GM19238 (cell line): Measurements from ENCODE around the gene F2.
"Not testable (repeated sequence)": the region's sequence is repeated elsewhere in the genome, so short reads cannot be mapped to it uniquely, and the experiment has no call there.

Source experiments
- DNase-seq: peaks from one replicate; pipeline ENCODE4 v3.0.0; 2011; ENCODE audit warnings: low spot score; ENCODE audit not compliant: insufficient read length

The F2 gene

DNA sequence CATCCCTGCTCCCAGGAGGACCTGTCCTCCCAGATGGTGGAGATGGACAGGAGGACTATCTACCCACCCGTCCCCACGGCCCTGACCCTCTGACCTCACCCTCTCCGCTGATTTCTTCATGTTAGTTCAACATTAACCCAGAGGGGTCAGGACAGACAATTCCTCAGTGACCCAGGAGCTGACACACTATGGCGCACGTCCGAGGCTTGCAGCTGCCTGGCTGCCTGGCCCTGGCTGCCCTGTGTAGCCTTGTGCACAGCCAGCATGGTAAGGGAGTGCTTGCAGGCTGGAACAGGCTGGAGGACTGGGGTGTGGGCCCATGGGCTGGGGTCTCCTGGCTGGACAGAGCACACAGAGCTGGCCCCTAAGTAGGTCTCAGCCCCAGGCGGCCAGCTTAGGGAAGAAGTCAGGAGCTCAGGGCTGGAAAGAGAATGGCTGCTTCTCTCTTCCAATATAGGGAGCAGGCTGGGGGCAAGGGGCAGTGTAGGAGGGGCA is at the start of gene F2:
F2 (plus strand) TSS at position 166 of the 495 bp plus-strand sequence; CDS start at position 189, 23 bp downstream.
- DNase-seq: no peak

DNA sequence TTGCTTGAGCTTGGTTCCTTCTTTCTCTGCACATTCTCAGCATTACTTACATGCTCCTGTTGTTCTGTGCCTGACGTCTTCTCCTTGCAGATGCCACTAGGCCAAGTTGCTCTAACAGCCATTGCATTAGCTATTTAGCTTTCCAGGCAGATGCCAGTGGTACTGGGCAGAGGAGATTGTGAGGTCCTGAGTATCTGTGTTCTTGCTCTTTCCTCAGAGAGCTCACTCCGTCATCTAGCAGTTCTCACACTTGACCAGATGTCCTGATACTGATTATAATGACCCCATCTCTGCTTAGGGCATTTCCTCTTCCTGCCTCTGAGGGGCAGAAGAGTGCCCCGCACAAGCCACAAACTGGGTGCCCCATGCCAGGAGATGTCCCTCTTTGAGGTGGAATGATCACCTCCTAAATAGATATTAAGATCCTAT is 49.3 kb upstream of the F2 start:
- no peak for DNase-seq

DNA sequence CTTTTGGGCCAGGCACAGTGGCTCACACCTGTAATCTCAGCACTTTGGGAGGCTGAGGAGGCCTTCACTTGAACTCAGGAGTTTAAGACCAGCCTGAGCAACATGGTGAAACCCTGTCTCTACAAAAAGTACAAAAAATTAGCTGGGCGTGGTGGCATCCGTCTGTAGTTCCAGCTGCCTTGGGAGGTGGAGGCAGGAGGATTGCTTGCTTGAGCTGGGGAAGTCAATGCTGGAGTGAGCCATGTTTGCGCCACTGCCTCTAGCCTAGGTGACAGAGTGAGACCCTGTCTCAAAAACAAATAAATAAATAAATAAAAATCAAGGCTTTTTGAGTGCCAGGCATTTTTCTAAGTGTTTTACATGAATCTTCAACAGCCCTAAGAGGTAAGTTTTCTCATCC is 48.5 kb upstream of the F2 start:
- DNase-seq: not testable (repeated sequence)

DNA sequence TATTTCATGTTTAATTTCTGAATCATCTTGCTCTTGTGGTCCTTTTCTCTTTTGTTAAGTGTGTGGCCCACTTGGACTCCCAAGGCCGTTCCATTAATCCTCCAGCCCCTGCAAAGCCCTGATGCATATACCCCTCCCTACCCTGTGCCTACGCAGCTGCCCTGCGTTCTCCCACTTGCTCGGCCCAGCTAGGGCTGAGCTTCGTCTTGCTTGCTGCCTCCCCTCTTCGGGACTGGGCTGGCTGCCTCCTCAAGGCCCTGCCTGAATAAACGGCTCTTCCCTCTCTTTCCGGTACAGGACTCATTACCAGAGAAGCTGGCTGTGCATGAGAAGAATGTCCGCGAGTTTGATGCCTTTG is 47.1 kb upstream of the F2 start:
- no peak for DNase-seq

DNA sequence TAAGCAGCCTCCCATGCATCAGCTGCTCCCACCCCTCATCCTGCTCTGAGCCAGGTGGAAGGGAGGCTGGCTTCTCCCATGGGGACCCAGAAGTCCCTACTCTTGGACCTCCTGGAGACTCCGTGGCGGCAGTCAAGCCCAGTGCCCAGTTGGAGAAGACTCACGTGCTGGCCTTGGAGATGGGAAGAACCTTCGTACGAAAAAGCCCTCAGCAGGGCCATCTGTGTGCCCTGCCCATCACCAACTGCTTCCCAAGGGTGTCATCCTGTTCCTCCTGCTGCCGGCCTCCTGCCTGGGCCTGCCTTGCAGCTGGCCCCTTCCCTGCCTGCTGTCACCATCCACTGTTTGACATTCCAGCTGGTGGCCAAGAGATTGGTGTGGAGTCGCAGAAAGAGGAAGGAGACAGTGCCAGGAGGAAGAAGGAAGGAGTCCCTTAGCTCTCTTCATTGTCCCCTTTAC is 46.6 kb upstream of the F2 start:
- no peak for DNase-seq

DNA sequence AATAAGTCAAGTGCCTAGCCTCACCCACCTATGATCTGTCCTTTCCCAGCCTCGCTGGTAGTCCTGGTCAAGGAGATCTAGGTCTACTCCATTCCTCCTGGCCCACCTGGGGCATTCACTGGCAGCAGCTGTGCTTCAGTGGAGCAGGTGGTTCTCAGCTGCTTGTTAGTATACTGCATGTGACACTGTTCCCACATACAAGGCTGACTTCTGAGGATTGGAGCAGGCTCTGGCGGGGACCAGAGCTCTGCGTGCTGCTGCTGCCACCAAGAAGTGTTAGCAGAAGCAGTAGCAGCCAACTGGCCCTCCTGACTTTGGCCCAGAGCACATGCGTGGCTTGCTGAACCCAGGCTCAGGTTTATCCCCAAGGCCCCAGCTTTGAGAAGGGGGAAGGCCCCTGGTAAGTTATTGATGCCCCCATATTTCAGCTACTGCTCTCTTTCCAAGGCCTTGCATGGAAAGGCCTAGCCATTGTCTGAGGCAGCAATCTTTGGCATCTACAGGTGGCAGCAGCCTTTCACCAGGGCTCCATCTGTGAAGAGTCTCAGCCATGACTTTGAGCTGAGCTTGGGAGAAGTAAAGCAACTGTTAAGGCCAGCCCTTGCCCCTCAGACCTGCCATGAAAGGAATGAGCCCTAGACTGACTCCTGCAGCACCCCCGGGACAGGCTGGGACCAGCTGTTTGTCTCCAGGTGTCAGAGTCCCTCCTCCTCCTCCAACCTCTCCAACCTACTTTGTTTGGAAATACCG is 45.1 kb upstream of the F2 start:
- no peak for DNase-seq

DNA sequence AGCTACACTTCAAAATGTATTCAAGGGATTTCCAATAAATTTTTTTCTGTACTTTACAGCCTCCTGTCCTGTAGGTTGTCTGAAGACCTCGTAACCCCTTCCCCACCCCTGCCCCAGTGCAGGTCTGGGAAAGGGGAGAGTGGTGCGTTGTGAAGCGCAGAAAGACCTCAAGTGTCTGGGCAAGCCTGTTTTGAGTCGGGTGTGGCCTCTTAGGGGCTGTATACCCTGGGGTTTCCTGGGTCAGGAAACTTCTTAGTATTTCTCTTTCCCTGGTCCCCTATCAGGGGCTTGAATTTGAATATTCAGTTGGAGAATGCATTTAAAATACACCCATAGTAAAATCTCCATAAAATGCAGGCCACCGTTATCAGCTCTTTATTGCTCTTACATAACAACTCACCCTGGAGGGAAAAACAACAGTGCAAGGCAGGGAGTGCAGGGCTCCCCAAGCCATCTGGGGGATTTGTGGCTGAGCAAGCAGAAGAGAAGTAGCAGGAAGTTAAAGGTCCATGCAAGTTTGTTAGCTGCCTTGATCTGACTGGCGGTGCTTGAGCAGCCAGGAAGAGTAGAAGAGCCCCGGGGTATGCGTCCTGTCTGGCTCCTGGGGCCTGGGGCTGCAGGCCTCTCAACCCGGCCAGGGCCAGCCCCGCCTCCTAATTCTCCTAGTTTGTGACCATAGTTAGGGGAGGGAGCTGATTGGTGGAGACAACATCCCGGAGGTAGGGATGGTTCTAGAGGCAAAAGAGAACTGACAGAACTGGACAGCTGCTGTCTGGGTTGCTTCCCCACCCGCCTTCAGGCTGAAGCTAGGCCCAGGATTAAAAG is 44.3 kb upstream of the F2 start:
- DNase-seq: no peak

DNA sequence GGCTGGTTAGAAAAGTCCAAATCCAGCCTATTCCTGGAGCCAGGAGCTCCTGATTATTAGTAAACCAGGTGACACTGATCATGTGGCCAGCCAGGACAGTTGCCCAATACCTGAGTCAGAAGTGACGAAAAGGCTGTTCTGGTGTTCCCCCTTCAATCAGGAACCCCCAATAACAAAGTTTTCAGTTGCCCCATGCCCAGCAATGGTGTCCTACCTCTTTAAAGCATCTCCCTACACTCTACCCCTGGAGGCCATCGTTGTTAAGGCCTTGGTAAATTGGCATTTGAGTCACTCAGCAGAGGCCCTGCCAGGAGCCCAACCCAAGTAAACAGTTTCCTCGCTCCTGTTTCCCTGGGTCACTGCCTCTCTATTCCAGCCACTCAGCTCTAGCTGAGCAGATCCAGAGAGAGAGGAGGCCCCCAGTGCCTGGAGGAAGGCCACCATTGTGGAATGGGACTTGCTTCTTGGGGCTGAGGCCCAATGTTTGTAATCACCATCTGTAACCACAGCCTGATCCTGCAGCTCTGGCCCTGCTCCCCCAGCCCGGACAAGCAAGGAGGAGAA is 43.6 kb upstream of the F2 start:
- no peak for DNase-seq

DNA sequence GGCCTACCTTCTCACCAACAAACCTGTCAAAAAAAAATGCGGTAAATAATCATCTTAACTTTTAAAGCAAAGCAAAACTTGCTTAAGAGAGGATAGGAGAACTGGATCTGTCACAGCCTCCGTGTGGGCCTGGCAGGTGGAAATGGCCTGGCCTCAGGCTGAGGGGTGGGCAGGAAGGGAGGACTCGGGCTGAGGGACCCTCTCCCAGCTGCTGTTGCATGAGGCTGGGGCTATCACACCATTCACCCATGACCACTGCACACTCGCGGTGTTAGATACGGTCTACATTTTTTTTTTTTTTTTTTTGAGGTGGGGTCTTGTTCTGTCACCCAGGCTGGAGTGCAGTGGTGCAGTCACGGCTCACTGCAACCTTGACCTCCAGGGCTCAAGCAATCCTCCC is 43.1 kb upstream of the F2 start:
- DNase-seq: no peak

DNA sequence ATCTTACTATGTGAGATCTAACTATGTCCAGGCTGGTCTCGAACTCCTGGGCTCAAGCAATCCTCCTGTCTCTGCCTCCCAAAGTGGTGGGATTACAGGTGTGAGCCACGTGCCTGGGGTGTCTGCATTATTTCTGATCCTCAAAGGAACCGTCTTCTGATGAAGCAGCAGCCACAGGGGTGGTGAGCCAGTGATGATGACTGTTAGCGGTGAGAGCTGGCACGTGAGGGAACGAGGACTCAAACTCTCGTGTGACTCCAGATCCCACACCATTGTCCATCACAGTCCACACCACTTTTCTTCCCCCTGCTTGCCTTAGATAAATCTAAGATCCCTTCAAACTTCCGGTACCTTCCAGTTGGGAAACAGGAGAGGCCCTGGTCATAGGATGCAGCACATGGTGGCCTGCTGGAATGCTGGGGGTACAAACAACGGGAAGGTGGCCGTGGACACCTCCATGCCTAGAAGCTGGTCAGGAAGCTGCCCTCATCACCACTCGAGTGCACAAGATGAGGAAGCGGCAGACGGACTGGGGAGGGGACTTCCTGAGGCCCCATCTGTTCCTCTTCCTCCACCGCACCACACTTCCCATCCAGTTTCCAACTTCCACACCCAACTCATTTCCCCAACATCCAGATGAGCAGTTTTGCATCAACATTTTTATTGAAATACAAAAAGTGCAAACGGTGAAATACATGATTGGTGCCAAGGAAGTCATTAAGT is 42.4 kb upstream of the F2 start:
- no peak for DNase-seq

DNA sequence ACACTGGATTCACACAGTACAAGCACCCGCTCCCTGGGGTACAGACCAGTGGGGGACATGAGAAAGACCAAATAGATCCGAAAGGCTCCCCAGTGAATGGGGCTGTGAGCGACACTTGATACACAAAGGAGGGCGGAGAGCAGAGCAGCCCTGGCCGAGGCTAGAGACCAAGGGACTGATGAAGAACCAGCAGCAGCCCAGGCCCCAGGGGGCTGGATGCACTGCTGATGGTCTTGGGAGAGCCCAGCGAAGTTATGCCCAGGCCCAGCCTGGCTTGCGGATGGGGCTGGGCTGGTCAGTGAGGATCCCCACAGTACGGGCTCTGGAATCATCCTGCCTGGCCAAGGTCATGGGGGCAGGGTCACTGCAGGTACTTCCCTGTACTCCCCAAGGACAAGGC is 41.8 kb upstream of the F2 start:
- DNase-seq: no peak

DNA sequence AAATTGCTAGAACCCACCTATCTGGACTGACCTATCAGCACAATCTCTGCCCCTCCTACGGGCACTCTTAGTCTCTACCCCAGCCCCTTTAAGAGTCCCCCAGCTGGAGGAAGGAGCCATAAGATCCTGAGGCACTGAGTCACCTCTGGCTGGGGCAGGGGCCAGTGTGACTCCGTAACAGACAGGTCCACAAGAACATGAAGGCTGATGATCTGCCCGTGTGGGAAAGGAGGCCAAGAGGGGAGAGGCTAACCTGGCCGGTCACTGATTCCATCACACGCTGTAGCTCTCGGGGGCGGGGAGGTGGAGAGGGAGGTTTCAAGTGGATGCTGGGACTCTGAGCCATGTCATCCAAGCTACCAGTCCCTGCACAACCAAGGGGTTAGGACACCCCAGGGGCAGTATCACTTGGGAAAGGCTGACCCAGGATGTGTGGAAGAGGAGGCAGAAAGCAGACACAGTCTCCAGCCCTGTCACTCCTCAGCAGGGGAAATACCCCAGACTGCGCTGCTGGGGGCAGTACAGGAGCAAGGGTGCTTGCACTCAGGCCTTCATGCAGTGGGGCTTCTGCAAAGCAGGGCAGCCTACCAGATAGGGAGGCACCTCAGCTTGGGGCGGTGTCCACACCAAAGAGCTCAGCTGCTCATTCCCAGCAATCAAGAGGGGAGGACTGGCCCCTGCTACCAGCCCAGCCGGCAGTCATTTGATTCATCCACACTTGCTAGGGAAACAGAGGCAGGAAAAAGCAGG is 40.8 kb upstream of the F2 start:
- DNase-seq: no peak

DNA sequence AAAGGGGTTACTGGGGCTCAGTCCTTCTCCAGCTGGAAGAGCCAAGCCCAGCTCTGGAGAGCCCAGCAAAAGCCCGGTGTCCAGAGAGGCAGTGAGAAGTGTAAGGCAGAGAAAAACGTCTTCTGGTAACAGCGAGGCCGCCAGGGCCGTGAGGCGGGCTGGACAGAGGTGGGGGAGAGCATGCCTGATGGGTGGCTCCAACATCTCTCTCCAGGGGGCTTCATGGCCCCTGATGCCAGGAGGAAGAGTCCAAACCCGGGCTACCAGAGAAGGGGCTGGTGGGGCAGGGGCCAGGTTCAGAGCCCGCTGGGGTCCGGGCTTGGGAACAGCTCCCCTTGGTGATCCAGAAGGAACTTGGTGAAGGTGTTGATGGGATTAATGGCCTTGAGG is 40.3 kb upstream of the F2 start:
- no peak for DNase-seq

DNA sequence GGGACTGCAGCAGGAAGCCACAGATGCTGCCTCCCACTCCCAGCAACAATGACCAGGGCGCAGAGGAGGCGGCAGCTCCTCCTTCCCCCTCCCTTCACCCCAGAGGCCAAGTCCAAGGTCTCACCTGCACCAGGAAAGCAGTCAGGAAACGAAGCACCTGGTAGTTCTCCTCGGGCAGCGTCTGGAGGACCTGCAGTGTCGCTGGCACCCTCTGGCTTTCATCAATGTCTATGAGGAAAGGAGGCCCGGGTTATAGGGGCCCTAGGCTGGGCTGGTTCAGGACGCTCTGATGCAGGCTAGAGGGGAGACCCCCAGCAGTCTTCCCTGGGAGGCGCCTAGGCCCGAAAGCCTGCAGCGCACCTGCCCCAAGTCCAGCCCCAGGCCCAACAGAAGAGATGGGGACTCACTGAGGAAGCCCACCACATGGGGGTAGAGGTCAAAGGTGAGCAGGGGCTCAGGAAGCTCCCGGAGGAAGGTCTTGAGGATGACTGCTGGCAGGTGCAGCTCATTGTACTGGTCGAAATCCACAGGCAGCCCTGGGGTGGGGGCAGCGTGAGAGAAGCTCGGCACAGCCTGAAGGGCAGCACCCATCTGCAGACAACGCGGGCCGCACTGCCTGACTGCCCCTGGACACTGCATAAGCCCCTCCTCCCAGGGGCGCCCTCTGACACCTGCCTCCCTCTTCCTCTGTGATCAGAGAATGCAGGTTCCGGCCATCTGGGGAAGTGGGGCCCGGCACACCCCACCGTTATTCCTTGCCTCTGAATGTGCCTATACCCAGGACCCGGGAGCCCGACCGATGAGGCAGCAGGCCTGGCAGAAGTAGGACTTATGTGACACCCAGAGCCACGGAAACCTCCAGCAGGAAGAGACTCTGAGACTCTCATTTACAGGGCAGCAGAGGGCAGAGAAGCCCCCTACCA is 39.5 kb upstream of the F2 start:
- no peak for DNase-seq

DNA sequence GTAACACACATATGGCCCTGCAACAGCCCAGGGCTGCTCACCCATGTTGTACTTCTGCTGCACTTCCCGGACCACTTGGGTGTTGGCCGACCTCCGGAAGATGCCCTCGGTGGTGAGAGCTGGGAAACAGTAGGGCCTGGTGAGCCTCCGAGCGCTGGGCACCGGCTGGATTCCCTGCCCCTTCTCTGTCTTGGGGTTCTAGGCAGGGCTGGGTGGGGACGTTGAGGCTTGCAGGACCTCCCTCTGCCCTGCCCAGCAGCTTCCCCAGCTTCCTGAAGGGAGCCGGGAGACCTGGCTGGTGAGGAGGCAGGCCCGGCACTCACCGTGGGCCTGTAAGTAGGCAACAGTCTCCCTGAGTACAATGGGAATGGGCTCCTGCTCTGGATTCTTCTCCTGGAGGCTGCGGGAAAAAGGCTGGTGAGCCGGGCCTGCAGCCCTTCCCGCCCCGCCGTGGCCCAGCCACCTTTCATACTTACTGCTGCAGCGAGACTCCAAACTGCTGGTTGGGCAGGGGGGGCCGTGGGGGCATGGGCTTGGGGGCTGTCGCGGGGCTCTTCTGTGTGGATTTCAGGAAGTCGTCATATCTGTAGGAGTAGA is 38.8 kb upstream of the F2 start:
- no peak for DNase-seq

DNA sequence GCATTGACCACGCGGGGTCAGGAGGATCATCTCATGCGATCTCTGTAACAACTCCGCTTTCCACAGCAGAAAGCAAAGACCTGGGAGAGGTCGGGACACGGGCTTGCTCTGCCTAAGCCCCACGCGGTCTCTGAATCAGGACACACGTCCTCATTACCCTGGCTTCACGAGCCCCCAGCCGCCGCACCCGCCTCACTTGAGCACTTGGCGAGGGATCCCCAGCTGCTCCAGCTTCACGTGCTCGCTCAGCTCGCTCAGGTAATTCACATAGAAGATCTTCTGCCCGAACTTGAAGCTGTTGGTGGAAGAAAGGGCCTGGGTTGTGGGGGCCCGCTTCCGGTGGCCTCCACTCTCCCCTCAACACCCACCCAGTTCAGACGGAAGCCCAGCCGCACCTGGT is 38.2 kb upstream of the F2 start:
- DNase-seq: no peak

DNA sequence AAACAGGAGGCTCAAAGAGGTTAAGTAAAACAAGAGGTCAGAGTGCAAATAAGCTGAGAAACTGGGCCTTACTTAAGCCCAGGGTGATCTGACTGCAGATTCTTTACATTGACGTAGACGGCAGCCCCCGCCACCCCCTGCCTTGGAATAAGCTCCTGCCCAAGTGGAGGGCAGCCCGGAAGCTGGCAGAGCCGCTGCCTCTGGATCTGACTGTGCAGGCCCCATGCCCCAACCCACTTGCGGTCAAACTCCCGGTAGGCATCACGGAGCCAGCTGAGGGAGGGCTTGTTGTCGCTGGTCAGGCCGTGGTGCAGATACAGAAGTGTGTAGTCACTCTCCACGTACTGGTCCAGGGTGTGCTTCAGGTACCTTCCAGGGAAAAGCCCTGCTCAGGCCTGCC is 37.2 kb upstream of the F2 start:
- no peak for DNase-seq

DNA sequence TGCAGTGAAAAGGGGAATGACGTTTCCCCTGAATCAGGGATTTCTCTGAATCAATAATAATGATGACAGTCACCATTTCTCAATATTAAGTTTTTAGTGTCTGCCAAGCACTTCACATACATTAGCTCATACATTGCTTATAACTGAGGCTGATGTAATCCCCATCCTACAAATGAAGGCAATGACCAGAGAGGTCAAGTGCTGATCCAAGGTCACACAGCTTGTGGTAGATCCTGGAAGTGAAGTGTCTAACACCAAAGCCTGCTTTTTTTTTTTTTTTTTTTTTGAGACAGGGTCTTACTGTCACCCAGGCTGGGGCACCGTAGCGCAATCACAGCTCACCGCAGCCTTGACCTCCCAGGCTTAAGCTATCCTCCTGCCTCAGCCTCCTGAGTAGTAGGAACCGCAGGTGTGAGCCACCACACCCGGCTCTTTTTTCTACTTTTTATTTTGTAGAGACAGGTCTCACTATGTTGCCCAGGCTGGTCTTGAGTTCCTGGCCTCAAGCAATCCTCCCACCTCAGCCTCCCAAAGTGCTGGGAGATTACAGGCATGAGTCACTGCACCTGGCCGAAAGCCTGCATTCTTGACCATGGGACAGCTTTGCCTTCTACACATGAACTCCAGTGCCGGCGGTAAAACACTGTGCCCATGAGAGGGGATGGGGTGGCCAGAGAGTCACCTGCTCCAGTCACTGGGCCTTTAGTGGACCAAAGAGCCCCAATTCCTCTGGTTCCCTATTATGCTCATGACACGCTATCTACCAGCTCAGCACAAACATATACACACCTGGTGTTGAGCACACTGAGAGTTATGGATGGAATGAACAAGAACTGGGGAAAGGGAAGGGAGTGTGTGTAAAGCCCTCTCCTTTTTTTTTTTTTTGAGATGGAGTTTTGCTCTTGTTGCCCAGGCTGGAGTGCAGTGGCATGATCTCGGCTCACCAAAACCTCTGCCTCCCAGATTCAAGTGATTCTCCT is 36.0 kb upstream of the F2 start:
- DNase-seq: no peak
